Esophagus squamous epithelium (tissue), 5 donors: ENCODE results near the gene ZFP69B. TPM values are rescaled to one million over a fixed set of nuclear protein-coding genes. Genes with fewer than 3 reads are reported as not detected.

Experiments used
- DNase-seq: peaks from one replicate; lab custom pipeline; 2025; lab: John Stamatoyannopoulos, UW
- H3K27ac ChIP-seq, 4 donors: fragments of 200-600 bp; sonication (generic); one replicate each; pipeline ENCODE4 v1.5.1; 2016 to 2019; ENCODE audit warnings: mild to moderate bottlenecking in 1 of 4
- H3K27me3 ChIP-seq, 4 donors: fragments of 200-600 bp; sonication (generic); 1 replicate in 3 of 4; 2 replicates in 1 of 4; pipeline versions ENCODE4 v1.5.1 to v1.6.0; 2017 to 2021; ENCODE audit warnings: antibody characterized with exemption in 1 of 4
- H3K36me3 ChIP-seq, 3 donors: fragments of 200-600 bp; sonication (generic); one replicate each; pipeline ENCODE4 v1.5.1; 2016 to 2019
- H3K4me1 ChIP-seq, 3 donors: fragments of 200-600 bp; sonication (generic); one replicate each; pipeline ENCODE4 v1.5.1; 2017 to 2019
- H3K4me3 ChIP-seq, 4 donors: fragments of 200-600 bp; sonication (generic); 1 replicate in 3 of 4; 2 replicates in 1 of 4; pipeline ENCODE4 v1.5.1; 2016 to 2019; ENCODE audit warnings: mild to moderate bottlenecking in 2 of 4, moderate library complexity in 1 of 4
- H3K9me3 ChIP-seq, 3 donors: fragments of 200-600 bp; sonication (generic); one replicate each; pipeline ENCODE4 v1.5.1; 2016 to 2019
- POLR2A ChIP-seq, 4 donors: fragments of 450-650 bp; IDR thresholded peaks; one replicate each; pipeline ENCODE4 v1.6.1; 2017; ENCODE audit warnings: antibody characterized with exemption in 4 of 4, mild to moderate bottlenecking in 4 of 4, moderate library complexity in 3 of 4
- WGBS, 2 donors: methylation state at CpG; one replicate each; pipeline ENCODE4 v1.1.5; 2018; 5-methylcytosine and 5-hydroxymethylcytosine counted together
- intact Hi-C: fragments of 100-400 bp; cut with DNase I; formaldehyde crosslinking; loops from one replicate; pipeline ENCODE4 v1.15.0; 2022
- total RNA-seq, 4 donors: library from RNA; depleted of rRNA; stranded (reverse); fragments of >200 nt; gene quantifications; one replicate each; pipeline ENCODE4 v1.1.0, GENCODE V29; 2016
- TF ChIP-seq, protein P1 (sequence below), 6 experiments: fragments of 450-650 bp in 4 of 6; fragments of 200-600 bp in 2 of 6; sonication (generic) in 2 of 6; IDR thresholded peaks; one replicate each; pipeline ENCODE4 v1.5.1; 2016 to 2019; ENCODE audit warnings: antibody characterized with exemption in 6 of 6, mild to moderate bottlenecking in 4 of 6, moderate library complexity in 4 of 6
- donor health status: DM: yes; HTN: yes; CAD: no.

ZFP69B gene
- total RNA-seq, 4 donors from 2014 or later: 0.57 to 1.6 (median 0.70) TPM

DNA sequence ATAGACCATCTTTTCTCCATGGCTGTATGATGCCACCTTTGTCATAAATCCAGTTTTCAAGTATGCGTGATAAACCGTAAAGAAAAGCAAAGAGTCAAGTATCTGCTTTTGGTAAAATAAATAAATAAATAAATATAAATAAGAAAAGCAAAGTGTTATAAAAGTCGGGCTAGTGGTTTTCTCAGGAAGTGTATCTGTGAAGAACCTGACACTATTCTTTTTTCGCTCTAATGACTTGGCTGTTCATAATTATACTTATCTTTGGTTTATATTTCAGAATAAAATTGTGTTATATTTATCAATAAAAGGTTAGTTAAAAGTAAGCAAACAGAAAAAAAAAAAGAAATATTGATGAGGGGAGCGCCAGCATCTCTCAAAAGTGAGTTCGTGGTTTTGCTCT lies 57.7 kb downstream of the ZFP69B start:
- peaks cover 0 to 36% (median 7%) of the 10 kb centered on the region in 3 donors for H3K9me3 ChIP-seq
- 56 to 62% methylated on average over 6 of the region's 6 CpGs for WGBS, 2 donors
- H3K4me1 ChIP-seq: peaks cover 6 to 17% (median 6%) of the 10 kb centered on the region in 3 donors
- DNase-seq: no peak
- no peaks in the 10 kb centered on the region for H3K27me3 ChIP-seq
- intact Hi-C loops: no loop called here
- H3K4me3 ChIP-seq: peak overlapping the region; percentile 72 to 83 (median 79)
- H3K27ac ChIP-seq: peak overlapping the region; percentile 73 to 84 (median 80)
- peaks cover 0 to 19% (median 0%) of the 10 kb centered on the region in 3 donors for H3K36me3 ChIP-seq
- TF ChIP-seq POLR2A (IDR thresholded peaks at IDR 0.05): no peak
- TF ChIP-seq, protein P1, sequence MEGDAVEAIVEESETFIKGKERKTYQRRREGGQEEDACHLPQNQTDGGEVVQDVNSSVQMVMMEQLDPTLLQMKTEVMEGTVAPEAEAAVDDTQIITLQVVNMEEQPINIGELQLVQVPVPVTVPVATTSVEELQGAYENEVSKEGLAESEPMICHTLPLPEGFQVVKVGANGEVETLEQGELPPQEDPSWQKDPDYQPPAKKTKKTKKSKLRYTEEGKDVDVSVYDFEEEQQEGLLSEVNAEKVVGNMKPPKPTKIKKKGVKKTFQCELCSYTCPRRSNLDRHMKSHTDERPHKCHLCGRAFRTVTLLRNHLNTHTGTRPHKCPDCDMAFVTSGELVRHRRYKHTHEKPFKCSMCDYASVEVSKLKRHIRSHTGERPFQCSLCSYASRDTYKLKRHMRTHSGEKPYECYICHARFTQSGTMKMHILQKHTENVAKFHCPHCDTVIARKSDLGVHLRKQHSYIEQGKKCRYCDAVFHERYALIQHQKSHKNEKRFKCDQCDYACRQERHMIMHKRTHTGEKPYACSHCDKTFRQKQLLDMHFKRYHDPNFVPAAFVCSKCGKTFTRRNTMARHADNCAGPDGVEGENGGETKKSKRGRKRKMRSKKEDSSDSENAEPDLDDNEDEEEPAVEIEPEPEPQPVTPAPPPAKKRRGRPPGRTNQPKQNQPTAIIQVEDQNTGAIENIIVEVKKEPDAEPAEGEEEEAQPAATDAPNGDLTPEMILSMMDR (IDR thresholded peaks at IDR 0.05): no peak

GRCh38 chr1:40508375-40509341 lies 58.4 kb downstream of the ZFP69B start, which contains the start of gene EXO5:
Gene EXO5 (plus strand): TSS chr1:40508767. CDS start chr1:40514545, 5,778 bp downstream.
- H3K4me3 ChIP-seq: peak within 1 kb of the TSS; percentile 72 to 83 (median 79)
- H3K9me3 ChIP-seq: peaks cover 0 to 35% (median 2%) of the 10 kb centered on the region in 3 donors
- peak; percentile 17 for DNase-seq
- peaks cover 6 to 17% (median 6%) of the 10 kb centered on the region in 3 donors for H3K4me1 ChIP-seq
- H3K27ac ChIP-seq: peak within 1 kb of the TSS; percentile 73 to 84 (median 80)
- peaks cover 0 to 17% (median 0%) of the 10 kb centered on the region in 3 donors for H3K36me3 ChIP-seq
- no peaks in the 10 kb centered on the region for H3K27me3 ChIP-seq
- intact Hi-C loops: no loop called here
- WGBS, 2 donors: 0 to 3% methylated on average over 15 to 16 of the region's 76 CpGs
- TF ChIP-seq, protein P1 (IDR thresholded peaks at IDR 0.05): peak in 1 of 6 experiments; percentile 27
- TF ChIP-seq POLR2A (IDR thresholded peaks at IDR 0.05): peak in 1 of 4 donors; percentile 58

Other genes with a start within 250 kb of the ZFP69B start
- not detected for gene TMCO2, start 202.5 kb upstream of the ZFP69B start, total RNA-seq
- gene ZMPSTE24, start 192.2 kb upstream of the ZFP69B start, total RNA-seq: 10 to 100 TPM; 26.2 to 47.1 (median 39.0) TPM
- 1 to 10 TPM in 2 of 4 donors, under 1 TPM in 1, not detected in 1; 0.26 to 4.0 (median 2.1) TPM for gene COL9A2, start 133.2 kb upstream of the ZFP69B start, total RNA-seq
- gene SMAP2, start 76.7 kb upstream of the ZFP69B start, total RNA-seq: 10 to 100 TPM; 15.1 to 34.9 (median 23.8) TPM
- 1 to 10 TPM; 2.6 to 3.7 (median 3.6) TPM for gene ZFP69, start 26.8 kb downstream of the ZFP69B start, total RNA-seq
- 1 to 10 TPM; 4.9 to 7.1 (median 5.7) TPM for gene EXO5, start 58.3 kb downstream of the ZFP69B start, total RNA-seq
- gene ZNF684, start 81.2 kb downstream of the ZFP69B start, total RNA-seq: 1 to 10 TPM in 3 of 4 donors, under 1 TPM in 1; 0.27 to 3.1 (median 1.6) TPM
- gene RIMS3, start 215.2 kb downstream of the ZFP69B start, total RNA-seq: 1 to 10 TPM; 1.0 to 2.5 (median 1.5) TPM
- gene NFYC, start 241.2 kb downstream of the ZFP69B start, total RNA-seq: 10 to 100 TPM; 39.9 to 43.3 (median 41.8) TPM